Measurements from ENCODE around the gene RCAN2. TPM values are rescaled to one million over a fixed set of nuclear protein-coding genes. Genes with fewer than 3 reads are reported as not detected.

Gene RCAN2
- total and polyA plus RNA-seq, 2 experiments from 2014 or later: 6.0 to 9.3 TPM

GRCh38 chr6:46216879-46217278, 274.4 kb downstream of the RCAN2 start:
- ATAC-seq (no peak), DNase-seq (ENCODE audit: low spot score) (no peak)
- Histone ChIP-seq H3K4me3 (no peak overlapping the region), H3F3A (replicated peaks; ENCODE audit: low read depth) (no peaks in the 10 kb centered on the region), H3K36me3 (ENCODE audit: insufficient read depth) (no peaks in the 10 kb centered on the region), H2AFZ (no peak overlapping the region), H3K79me2 (replicated peaks; ENCODE audit: insufficient read depth) (no peaks in the 10 kb centered on the region), H3K9me2 (ENCODE audit: insufficient read depth) (no peaks in the 10 kb centered on the region), H3K27ac (ENCODE audit: low read depth) (no peak overlapping the region), H3K4me2 (no peak overlapping the region), H3K4me1 (ENCODE audit: insufficient read depth) (no peaks in the 10 kb centered on the region; the same call in 1 of the 2 replicates), H3K27me3 (ENCODE audit: insufficient read depth) (no peaks in the 10 kb centered on the region), H4K20me1 (replicated peaks; ENCODE audit: insufficient read depth) (no peaks in the 10 kb centered on the region; the same call in 1 of the 2 replicates)
- Mint-ChIP-seq H3K4me1 (peaks cover 13% of the 10 kb centered on the region), H3K9me3 (no peaks in the 10 kb centered on the region), H3K4me3 (no peak overlapping the region), H3K36me3 (ENCODE audit: low read depth) (no peaks in the 10 kb centered on the region), H3K27me3 (ENCODE audit: insufficient read depth, low read depth, poor library complexity) (peaks cover 6% of the 10 kb centered on the region), H3K27ac (no peak overlapping the region)
- TF ChIP-seq ZNF331 (CRISPR knock-in tag; IDR thresholded peaks at IDR 0.05; ENCODE audit: low read depth): no peak
- TF ChIP-seq POLR2AphosphoS5 (IDR thresholded peaks at IDR 0.05; ENCODE audit: low read depth): no peak
- TF ChIP-seq, protein P1, sequence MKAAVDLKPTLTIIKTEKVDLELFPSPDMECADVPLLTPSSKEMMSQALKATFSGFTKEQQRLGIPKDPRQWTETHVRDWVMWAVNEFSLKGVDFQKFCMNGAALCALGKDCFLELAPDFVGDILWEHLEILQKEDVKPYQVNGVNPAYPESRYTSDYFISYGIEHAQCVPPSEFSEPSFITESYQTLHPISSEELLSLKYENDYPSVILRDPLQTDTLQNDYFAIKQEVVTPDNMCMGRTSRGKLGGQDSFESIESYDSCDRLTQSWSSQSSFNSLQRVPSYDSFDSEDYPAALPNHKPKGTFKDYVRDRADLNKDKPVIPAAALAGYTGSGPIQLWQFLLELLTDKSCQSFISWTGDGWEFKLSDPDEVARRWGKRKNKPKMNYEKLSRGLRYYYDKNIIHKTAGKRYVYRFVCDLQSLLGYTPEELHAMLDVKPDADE (IDR thresholded peaks at IDR 0.05): no peak
- TF ChIP-seq, protein P2, sequence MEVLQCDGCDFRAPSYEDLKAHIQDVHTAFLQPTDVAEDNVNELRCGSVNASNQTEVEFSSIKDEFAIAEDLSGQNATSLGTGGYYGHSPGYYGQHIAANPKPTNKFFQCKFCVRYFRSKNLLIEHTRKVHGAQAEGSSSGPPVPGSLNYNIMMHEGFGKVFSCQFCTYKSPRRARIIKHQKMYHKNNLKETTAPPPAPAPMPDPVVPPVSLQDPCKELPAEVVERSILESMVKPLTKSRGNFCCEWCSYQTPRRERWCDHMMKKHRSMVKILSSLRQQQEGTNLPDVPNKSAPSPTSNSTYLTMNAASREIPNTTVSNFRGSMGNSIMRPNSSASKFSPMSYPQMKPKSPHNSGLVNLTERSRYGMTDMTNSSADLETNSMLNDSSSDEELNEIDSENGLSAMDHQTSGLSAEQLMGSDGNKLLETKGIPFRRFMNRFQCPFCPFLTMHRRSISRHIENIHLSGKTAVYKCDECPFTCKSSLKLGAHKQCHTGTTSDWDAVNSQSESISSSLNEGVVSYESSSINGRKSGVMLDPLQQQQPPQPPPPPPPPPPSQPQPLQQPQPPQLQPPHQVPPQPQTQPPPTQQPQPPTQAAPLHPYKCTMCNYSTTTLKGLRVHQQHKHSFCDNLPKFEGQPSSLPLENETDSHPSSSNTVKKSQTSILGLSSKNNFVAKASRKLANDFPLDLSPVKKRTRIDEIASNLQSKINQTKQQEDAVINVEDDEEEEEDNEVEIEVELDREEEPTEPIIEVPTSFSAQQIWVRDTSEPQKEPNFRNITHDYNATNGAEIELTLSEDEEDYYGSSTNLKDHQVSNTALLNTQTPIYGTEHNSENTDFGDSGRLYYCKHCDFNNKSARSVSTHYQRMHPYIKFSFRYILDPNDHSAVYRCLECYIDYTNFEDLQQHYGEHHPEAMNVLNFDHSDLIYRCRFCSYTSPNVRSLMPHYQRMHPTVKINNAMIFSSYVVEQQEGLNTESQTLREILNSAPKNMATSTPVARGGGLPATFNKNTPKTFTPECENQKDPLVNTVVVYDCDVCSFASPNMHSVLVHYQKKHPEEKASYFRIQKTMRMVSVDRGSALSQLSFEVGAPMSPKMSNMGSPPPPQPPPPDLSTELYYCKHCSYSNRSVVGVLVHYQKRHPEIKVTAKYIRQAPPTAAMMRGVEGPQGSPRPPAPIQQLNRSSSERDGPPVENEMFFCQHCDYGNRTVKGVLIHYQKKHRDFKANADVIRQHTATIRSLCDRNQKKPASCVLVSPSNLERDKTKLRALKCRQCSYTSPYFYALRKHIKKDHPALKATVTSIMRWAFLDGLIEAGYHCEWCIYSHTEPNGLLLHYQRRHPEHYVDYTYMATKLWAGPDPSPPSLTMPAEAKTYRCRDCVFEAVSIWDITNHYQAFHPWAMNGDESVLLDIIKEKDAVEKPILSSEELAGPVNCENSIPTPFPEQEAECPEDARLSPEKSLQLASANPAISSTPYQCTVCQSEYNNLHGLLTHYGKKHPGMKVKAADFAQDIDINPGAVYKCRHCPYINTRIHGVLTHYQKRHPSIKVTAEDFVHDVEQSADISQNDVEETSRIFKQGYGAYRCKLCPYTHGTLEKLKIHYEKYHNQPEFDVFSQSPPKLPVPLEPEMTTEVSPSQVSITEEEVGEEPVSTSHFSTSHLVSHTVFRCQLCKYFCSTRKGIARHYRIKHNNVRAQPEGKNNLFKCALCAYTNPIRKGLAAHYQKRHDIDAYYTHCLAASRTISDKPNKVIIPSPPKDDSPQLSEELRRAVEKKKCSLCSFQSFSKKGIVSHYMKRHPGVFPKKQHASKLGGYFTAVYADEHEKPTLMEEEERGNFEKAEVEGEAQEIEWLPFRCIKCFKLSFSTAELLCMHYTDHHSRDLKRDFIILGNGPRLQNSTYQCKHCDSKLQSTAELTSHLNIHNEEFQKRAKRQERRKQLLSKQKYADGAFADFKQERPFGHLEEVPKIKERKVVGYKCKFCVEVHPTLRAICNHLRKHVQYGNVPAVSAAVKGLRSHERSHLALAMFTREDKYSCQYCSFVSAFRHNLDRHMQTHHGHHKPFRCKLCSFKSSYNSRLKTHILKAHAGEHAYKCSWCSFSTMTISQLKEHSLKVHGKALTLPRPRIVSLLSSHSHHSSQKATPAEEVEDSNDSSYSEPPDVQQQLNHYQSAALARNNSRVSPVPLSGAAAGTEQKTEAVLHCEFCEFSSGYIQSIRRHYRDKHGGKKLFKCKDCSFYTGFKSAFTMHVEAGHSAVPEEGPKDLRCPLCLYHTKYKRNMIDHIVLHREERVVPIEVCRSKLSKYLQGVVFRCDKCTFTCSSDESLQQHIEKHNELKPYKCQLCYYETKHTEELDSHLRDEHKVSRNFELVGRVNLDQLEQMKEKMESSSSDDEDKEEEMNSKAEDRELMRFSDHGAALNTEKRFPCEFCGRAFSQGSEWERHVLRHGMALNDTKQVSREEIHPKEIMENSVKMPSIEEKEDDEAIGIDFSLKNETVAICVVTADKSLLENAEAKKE (CRISPR knock-in tag; IDR thresholded peaks at IDR 0.05): no peak
- TF ChIP-seq CREB1 (CRISPR knock-in tag; IDR thresholded peaks at IDR 0.05; ENCODE audit: low read depth): no peak
- TF ChIP-seq STAT1 (IDR thresholded peaks at IDR 0.05; ENCODE audit: unreplicated experiment): no peak
- no peak for TF ChIP-seq ZNF114 (CRISPR knock-in tag; IDR thresholded peaks at IDR 0.05)
- no peak for TF ChIP-seq EZH2phosphoT487 (IDR thresholded peaks at IDR 0.05; ENCODE audit: unreplicated experiment)
- TF ChIP-seq CTCF (conservative IDR thresholded peaks at IDR 0.05; ENCODE audit: low read depth in 2 of 2): no peak
